GM10266 (cell line): Measurements from ENCODE around the gene SEMA5B.

Source experiments
- DNase-seq: peaks from one replicate; pipeline ENCODE4 v3.0.0; 2012; ENCODE audit errors: extremely low spot score
- CTCF ChIP-seq: IDR thresholded peaks from 2 replicates; pipeline ENCODE4 v1.5.1; 2012; ENCODE audit warnings: mild to moderate bottlenecking, low read depth; ENCODE audit not compliant: control insufficient read depth, insufficient read depth; ENCODE audit errors: missing control alignments

SEMA5B gene

GRCh38 chr3:122912772-122913538 lies 114.6 kb downstream of the SEMA5B start:
- no peak for DNase-seq
- no peak for TF ChIP-seq CTCF

DNA sequence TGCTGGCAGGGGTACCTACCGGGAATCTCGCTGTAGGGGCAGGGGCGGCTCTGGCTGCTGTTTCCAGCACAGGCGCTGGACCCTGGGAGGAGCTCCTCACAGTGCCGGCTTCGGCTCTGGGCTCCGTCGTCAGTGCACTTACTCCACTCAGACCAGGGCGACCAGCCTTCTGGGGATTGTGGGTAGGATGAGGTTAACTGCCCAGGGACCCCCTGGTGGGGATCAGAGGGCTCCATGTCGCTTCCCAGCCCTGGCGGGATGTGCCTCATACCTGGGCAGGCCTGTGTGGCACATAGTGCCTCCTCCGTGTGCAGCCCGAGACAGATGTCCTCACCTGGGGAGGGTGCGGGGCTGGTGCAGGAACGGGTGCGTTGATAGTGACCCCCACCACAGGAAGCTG lies 115.7 kb downstream of the SEMA5B start:
- no peak for TF ChIP-seq CTCF
- no peak for DNase-seq

GRCh38 chr3:122908251-122908650 lies 119.3 kb downstream of the SEMA5B start:
- TF ChIP-seq CTCF = no peak
- DNase-seq = no peak

- no peak for DNase-seq
- no peak for TF ChIP-seq CTCF
Observed at GRCh38 chr3:122907471-122907870, 120.1 kb downstream of the SEMA5B start.

DNA sequence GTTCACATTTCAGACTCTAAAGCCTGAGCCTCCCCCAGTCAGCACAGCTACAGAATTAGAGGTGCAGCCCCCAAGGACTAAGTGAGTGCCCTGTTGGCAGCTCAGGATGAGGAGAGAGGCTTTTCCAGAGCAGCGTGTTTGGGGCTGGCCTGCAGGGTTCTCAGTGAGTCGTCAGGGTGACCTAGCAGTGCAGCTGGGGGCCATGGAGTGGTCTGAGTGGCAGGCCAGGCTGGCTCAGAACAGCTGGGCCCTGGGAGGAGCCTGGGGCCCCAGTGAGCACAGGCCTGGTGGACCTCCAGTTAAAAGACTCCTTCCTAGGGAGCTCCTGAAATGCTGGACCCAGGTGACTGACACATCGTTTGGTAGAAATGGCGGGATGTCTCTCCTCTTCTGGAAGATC lies 124.4 kb downstream of the SEMA5B start:
- DNase-seq = no peak
- TF ChIP-seq CTCF = no peak

DNA sequence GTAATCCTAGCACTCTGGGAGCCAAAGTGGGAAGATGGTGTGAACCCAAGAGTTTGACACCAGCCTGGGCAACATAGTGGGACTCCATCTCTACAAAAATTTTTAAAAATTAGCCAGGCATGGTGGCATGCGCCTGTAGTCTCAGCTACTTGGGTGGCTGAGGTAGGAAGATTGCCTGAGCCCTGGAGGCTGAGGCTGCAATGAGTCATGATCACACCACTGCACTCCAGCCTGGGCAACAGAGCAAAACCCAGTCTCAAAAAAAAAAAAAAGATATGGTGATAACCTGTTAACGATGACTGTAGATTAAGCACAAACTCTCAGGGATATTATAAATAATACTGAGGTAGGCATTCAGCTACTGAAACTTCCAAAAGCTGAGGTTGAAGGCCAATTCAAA lies 125.2 kb downstream of the SEMA5B start:
- no peak for DNase-seq
- TF ChIP-seq CTCF = no peak

DNA sequence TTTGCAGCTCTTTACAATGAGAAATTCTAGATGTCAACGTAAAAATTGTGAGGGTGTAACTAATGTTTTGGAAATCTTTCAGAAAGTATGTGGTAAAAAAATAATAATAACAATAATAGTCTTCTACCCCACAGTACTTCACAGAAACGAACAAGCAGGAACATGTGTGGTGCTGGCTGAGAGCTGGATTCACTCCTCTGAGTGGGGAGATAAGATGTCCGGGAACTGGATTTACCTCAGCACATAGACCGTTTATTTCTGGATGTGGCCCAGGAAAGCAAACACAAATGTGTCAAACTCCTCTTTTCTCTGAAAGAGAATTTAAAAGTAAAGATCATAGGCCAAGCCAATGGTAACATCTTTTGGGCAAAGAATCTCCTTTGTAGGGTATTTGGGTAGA lies 129.3 kb downstream of the SEMA5B start:
- no peak for TF ChIP-seq CTCF
- DNase-seq = no peak
